ENCODE data around the gene ENTPD6.
"Not testable (repeated sequence)": the region's sequence is repeated elsewhere in the genome, so short reads cannot be mapped to it uniquely, and the experiment has no call there.

The ENTPD6 gene

GRCh38 chr20:25195014-25195961 lies at the start of gene ENTPD6:
TSS of gene ENTPD6 (plus strand) at chr20:25195712. CDS start at chr20:25206537, 10,825 bp downstream.
- no peak for FAIRE-seq

GRCh38 chr20:25146976-25147375 lies 48.5 kb upstream of the ENTPD6 start:
- no peak for FAIRE-seq

GRCh38 chr20:25147716-25148115 lies 47.8 kb upstream of the ENTPD6 start:
- FAIRE-seq = no peak

- FAIRE-seq = no peak
These were observed 47.1 kb upstream of the ENTPD6 start for GRCh38 chr20:25148181-25148981.

GRCh38 chr20:25148982-25149846 lies 46.3 kb upstream of the ENTPD6 start:
- no peak for FAIRE-seq

- FAIRE-seq = no peak
These were observed 45.5 kb upstream of the ENTPD6 start for GRCh38 chr20:25150016-25150415.

GRCh38 chr20:25158043-25158442 lies 37.5 kb upstream of the ENTPD6 start:
- FAIRE-seq = no peak

- FAIRE-seq = no peak
These were observed 35.0 kb upstream of the ENTPD6 start for GRCh38 chr20:25160467-25160866.

GRCh38 chr20:25160897-25161296 lies 34.6 kb upstream of the ENTPD6 start:
- no peak for FAIRE-seq

- no peak for FAIRE-seq
These were observed 30.4 kb upstream of the ENTPD6 start for GRCh38 chr20:25165128-25165527.

GRCh38 chr20:25166105-25166782 lies 29.3 kb upstream of the ENTPD6 start:
- FAIRE-seq = not testable (repeated sequence)

- no peak for FAIRE-seq
These were observed 22.2 kb upstream of the ENTPD6 start for GRCh38 chr20:25173321-25173720.

- FAIRE-seq = no peak
These were observed 21.6 kb upstream of the ENTPD6 start for GRCh38 chr20:25173886-25174308.

- no peak for FAIRE-seq
These were observed 19.3 kb upstream of the ENTPD6 start for GRCh38 chr20:25176184-25176583.

GRCh38 chr20:25177890-25178321 lies 17.6 kb upstream of the ENTPD6 start:
- FAIRE-seq = no peak

GRCh38 chr20:25178563-25179438 lies 16.7 kb upstream of the ENTPD6 start:
- peak; percentile 92 for FAIRE-seq

- FAIRE-seq = no peak
These were observed 15.9 kb upstream of the ENTPD6 start for GRCh38 chr20:25179439-25180089.

GRCh38 chr20:25184391-25184790 lies 11.1 kb upstream of the ENTPD6 start:
- FAIRE-seq = not testable (repeated sequence)

GRCh38 chr20:25187220-25187619 lies 8.3 kb upstream of the ENTPD6 start:
- FAIRE-seq = no peak

- no peak for FAIRE-seq
These were observed 7.9 kb upstream of the ENTPD6 start for GRCh38 chr20:25187635-25188034.
